GM21717 (cell line): ENCODE measurements around the gene ADM2.
"Not testable (repeated sequence)": the region's sequence is repeated elsewhere in the genome, so short reads cannot be mapped to it uniquely, and the experiment has no call there.

Experiments used
- ATAC-seq: cut with Tn5 transposase; IDR thresholded peaks from one replicate; pipeline ENCODE4 v1.9.1; 2021; ENCODE audit warnings: mild to moderate bottlenecking, moderate library complexity; ENCODE audit not compliant: unreplicated experiment

The ADM2 gene, protein sequence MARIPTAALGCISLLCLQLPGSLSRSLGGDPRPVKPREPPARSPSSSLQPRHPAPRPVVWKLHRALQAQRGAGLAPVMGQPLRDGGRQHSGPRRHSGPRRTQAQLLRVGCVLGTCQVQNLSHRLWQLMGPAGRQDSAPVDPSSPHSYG

DNA sequence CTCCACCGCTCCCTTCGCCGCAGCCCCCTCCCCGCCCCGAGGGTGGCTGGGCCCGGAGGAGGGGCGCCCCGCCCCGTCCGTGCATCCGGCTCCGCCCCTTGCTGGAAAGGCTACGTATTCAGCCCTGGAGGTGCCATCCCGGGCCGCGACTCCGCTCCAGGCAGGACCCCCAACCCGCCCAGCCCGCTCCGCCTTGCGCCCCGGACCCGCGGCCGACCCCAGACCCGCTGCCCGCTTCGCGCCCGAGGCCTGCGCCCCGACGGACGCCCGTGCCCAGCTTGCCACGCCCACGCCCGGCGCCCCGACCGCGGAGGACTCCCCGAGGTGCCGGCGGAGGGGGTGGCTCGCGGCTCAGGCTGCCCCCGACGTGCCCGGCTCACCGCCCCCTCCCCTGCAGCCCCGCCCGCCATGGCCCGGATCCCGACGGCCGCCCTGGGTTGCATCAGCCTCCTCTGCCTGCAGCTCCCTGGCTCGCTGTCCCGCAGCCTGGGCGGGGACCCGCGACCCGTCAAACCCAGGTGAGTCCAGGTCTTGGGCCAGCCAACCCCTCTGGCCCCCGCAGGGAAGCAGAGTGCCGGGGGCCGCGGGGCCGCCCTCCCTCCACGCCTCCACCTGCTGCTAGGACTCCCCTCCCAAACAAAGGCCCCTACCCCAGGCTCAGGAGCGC lies at the start of gene ADM2:
ADM2 (plus strand) TSS at position 104 of the 667 bp plus-strand sequence; CDS start at position 409, 305 bp downstream.
- ATAC-seq = no peak

DNA sequence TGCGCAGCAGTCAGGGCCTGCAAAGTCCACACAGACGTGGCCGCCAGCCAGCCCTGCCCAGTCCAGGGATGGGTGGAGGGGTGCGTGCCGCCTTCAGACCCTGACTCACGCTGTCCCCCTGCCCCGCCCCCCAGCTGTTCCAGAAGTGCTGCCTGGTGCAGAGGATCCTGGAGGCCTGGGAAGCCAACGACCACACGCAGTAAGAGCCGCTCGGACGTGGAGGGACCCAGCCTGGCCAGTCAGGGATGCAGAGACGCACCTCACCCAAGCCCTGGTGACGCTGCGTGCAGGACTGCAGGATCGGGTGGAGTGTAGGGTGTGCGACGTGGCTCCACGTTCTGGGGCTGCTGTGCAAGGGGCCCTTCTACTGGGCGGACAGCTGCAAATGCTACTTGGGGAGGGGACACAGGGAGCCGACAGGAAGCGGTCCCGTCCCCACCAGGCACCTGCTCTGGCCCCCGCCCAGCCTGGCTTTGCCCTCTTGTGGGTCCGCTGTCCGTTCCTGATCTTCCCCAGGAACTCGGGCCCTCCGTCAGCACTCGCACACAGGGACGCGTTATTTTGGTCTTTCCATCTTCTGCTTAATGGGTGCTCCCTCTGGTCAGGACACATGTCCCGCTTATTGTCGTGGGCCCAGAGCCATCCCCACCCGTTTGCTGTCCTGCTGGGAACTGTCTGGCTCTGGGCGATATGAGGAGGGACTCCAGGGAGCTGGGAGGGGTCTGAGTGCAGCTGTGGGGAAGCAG lies 49.0 kb upstream of the ADM2 start:
- no peak for ATAC-seq

DNA sequence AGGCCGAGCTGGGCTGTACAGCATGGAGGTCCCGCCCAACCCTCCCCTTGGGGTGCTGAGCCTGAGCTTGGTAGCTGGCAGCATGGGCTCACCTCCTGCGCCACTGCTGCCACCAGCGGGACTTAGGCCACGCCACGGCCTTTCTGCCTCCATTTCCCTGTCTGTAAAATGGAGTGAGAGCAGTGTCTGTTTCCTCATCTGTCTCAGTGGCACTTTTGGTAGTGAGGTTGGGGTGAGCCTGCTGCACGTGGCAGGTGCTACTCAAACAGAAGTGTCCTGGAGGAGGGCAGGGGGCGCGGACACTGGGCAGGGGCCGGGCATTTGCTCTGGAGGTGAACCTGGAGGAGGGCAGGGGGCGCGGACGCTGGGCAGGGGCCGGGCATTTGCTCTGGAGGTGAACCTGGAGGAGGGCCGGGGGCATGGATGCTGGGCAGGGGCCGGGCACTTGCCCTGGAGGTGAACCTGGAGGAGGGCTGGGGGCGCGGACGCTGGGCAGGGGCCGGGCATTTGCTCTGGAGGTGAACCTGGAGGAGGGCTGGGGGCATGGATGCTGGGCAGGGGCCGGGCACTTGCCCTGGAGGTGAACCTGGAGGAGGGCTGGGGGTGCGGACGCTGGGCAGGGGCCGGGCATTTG lies 48.3 kb upstream of the ADM2 start:
- ATAC-seq = not testable (repeated sequence)

DNA sequence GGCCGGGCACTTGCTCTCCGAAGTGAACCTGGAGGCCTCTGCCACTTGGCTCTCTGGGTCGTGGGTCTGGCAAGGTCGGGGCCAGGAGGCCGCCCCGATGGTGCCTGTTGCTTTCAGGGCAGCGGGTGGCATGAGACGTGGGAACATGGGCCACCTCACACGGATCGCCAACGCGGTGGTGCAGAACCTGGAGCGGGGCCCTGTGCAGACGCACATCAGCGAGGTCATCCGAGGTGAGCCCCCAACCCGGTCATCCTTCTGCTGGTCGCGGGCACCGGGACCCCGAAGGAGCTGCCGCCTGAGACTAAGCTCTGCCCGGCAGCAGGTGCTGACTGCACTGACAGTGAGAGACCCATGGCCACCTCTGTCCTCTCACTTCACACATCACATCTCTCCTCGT lies 46.5 kb upstream of the ADM2 start:
- no peak for ATAC-seq

DNA sequence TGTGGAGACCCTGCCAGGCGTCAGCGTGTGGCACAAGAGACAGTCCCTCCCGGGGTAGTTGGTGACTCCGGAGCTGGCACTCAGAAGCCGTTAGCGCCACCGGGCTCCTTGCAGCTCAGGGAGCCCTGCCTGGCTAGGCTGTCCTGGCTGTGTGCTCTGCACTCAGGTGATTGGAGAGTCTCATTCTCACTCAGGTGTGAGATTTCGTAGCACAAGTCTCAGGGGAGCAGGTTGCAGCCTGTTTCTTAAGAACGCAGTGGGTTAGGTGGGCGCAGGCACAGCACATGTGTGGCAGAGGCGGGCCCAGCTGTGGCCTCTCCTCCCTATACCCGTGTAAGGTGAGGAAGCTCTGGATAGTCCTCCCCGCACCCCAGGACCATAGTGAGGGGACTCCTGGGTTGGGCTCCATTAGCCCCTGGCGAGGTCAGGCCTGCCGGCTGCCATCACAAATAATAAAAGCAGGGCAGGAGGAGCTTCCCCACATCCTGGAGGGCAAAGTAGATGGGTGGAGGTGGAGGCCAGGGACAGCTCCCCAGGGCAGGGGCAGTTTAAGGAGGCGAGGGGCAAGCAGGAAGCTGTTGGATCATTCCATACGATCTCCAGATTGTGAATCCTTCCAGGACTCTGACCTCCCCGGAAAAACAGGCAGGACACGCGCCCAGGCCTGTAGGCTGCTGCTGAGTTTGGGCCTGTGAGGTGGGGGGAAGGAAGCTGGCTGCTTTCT lies 45.9 kb upstream of the ADM2 start:
- no peak for ATAC-seq

DNA sequence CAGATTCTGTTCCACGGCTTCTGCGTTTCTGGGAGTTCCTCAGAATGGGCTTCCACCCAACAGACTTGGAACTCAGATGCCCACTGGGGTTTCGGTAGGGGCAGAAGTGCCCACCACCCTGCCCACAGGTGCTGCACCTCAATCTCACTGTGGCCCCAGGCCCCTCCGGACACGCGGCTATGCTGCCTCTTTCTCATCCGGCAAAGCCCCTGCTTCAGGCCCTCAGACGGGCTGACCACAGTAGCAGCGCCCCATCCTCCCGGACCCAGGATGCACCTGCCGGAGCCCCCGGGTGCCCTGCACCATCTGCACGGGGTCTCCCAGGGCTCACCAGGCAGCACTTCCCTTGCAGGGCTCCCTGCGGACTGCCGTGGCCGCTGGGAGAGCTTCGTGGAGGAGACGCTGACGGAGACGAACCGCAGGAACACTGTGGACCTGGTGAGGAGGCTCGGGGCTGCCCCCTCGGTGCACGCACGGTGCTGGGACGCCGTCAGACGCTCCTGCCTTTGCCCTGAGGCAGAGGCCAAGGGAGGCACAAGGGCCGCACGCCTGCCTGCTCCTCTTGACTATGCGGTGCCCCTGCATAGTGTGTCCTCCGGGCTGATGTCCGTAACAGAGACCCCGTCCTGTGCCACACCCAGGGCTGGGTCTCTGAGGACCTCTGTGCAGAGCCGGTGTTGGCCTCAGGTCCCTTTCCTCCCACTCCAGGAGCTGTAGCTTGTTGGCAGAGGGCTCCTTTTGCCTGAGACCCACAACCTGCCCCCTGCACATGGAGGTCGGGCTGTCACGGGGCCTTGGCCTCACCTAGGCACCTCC lies 45.1 kb upstream of the ADM2 start:
- no peak for ATAC-seq

DNA sequence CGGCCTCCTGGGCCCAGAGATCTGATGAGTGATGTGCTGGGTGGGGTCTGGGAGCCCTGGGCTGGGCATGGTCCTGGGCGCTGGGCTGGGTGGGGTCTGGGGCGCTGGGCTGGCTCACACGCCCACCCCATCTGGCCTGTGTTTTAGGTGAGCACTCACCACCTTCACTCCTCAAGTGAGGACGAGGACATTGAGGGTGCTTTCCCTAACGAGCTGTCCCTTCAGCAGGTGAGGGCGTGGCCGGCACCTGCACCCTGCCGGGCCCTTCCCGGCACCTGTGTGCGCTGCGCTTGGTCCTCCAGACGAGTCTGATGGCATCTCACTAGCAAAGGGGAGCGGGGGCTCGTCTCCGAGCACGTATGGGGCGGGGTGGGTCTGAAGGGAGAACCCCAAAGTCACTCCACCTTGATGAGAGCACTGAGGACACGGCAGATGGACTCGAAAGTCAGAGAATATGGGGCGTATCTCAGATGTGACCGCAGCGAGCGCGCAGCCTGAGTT lies 44.5 kb upstream of the ADM2 start:
- ATAC-seq = no peak

DNA sequence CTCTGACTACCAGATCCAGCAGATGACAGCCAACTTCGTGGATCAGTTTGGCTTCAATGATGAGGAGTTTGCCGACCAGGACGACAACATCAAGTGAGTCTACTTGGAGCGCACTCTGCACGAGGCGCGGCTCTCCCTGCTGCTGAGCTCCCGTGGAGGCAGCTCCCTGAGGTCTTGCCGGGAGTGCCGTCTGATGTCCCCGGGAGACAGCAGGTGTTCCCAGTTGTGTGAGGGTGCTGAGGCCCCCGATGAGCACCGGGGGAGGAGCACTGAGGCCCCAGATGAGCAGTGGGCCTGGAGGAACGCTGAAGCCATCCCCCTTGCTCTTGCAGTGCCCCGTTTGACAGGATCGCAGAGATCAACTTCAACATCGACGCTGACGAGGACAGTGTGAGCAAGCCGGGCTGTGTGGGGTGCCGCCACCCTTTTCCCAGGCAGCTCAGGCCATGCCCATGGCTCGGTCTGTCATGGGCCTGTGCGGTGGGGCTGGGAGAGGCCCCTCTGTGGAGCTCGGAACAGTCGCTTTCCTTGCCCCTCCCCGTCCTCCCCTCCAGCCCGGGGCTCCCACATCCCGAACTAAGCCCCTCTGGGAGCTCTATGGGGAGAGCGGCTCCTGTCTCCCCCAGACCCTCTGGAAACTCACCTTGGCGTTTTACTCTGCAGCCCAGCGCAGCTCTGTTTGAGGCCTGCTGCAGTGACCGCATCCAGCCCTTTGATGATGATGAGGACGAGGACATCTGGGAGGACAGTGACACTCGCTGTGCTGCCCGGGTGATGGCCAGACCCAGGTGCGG lies 43.6 kb upstream of the ADM2 start:
- ATAC-seq = no peak

DNA sequence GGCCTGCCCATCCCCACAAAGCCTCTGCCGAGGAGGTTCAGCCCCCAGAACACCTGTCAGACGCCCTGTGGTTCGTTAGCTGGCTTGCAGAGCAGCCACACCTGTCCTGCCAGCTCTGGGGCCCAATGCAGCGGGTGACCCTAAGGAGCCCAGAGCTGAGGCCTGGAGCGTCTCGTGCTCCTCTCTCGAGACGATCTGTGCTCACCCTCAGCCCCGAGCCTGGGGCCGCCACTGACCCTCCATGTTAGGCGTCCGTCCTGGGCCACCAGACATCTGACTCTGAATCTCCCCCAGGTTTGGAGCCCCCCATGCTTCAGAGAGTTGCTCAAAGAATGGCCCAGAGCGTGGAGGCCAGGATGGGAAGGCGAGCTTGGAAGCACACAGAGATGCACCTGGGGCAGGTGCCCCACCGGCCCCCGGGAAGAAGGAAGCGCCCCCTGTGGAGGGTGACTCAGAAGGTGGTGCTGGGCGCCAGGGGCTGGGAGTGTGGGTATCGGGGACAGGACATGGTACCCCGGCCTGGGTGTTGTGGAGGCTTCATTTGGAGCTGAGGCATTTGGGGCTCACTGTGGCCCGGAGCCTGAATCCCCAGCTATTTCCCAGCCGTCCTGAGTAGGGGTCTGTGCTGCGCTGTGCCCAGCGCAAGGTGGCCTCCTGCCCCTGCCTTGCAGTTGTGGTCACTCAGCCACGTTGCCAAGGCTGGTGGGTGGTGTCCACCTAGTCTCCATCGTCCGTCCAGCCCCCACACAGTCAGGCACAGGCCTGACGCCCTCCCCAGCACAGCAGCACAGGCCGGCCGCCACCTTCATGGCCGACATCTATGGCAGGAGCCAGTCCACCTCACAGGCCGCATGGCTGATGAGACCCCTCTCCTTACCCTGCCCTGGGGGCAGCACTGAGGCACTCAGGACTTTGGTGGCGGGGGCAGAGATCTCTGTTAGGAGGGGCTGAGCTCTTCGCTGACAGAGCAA lies 42.8 kb upstream of the ADM2 start:
- no peak for ATAC-seq

DNA sequence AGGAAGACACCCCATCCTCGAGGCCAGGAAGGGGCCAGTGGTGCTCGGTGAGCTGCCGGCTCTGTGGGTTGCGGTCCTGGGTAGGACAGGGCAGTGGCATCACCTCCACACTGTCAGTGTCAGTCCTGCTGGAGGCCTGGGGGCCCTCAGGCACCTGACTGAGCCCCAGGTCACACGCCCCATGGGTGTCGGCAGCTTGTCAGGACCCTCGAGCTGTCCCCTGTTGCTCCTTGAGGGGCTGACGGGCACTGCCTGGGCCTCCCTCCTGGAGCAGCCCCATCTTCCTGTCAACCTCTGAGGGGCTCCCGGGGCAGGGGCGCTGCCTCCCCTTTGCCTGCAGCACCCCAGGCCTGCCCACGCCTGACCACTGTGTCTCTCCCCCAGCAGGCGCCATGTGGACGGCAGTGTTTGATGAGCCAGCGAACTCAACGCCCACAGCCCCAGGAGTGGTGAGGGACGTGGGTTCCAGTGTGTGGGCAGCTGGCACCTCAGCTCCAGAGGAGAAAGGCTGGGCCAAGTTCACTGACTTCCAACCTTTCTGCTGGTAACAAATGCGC lies 42.0 kb upstream of the ADM2 start:
- ATAC-seq = no peak

DNA sequence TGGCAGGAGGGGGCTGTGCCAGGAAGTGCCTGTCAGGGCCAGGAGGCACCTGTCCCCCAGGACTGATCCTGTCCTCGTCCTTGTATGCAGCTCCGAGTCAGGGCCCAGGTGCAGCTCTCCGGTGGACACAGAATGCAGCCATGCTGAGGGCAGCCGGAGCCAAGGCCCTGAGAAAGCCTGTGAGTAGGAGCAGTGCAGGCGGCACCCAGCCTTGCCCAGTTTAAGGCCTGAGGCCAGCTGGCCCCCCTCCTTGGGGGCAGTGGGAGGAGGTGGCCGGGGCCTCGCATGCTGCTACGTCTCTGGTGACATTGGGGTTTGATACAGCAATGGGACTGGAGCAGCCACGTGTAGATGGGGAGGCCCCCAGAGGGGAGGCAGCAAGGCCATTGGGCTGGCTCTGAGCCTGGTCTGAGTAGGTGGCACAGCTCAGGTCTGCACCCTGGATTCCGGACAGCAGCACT lies 41.4 kb upstream of the ADM2 start:
- ATAC-seq = no peak

DNA sequence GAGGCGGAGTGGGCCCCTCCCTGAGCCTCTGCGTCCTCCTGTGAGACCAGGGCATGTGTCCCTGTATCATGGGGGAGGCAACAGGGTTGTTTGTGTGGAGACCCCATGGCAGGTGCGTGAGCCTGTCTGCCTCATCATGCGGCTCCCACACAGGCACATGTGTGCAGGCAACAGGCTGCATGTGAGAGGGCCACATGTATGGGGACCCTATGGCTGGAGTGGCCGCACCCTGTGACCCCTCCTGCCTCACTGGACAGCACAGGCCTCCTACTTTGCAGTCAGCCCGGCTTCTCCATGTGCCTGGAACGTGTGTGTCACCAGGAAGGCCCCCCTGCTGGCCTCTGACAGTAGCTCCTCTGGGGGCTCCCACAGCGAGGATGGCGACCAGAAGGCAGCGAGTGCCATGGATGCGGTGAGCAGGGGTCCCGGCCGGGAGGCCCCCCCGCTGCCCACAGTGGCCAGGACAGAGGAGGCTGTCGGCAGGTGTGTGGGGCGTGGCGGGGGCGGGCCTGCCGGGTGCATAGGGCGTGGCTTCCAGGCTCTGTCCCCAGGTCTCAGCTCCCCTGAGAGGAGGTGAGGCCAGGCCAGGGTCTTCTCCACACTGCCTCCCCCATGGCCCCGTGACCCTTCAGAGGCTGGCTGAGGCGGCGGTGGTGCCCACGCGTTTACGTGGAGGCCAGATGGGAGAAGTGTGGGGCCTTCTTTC lies 40.6 kb upstream of the ADM2 start:
- ATAC-seq = no peak

DNA sequence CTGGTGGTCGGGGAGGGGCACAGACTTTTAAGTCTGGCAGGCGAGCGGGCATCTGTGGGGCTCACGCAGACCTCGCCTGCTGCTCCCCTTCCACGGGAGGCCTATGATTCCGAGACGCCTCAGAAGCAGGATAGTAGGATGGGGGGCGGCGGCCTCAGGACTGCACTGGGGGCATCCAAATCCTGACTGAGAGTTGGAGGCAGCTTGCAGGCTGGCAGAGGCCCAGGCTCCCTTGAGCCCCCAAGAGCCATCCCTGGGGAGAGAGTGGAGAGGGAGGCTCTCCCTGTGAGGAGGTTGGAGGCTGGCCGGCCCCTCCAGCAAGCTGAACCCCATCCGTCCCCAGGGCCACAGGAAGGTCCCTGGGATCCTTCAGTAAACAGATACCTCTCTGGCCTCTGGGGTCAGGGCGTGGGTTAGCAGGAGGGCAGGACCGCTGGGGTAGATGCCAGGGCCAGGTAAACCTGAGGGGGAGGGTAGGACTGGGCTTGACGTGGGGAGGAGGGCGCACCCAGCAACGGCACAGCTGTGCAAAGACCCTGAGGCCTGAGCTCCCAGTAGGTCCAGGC lies 39.8 kb upstream of the ADM2 start:
- ATAC-seq = no peak

DNA sequence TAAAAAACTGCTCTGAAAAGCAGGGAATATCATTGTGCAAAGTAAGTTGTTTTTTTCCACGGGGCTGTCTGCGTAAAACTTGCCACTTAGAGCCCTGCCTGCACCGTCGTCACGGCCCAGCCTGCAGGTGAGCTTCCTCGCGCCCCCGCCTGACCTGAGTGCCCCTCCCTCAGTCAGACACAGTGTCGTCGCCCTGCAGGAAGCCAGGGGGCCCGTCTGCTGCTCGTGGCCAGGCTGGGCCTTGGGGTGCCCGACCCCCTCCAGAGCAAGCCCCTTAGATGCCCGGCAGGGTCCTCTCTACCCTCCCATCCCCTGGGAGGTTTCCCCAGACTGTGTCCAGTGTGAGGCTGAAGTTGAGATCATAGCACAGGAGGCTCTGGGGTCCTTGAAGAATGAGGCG lies 38.1 kb upstream of the ADM2 start:
- no peak for ATAC-seq

DNA sequence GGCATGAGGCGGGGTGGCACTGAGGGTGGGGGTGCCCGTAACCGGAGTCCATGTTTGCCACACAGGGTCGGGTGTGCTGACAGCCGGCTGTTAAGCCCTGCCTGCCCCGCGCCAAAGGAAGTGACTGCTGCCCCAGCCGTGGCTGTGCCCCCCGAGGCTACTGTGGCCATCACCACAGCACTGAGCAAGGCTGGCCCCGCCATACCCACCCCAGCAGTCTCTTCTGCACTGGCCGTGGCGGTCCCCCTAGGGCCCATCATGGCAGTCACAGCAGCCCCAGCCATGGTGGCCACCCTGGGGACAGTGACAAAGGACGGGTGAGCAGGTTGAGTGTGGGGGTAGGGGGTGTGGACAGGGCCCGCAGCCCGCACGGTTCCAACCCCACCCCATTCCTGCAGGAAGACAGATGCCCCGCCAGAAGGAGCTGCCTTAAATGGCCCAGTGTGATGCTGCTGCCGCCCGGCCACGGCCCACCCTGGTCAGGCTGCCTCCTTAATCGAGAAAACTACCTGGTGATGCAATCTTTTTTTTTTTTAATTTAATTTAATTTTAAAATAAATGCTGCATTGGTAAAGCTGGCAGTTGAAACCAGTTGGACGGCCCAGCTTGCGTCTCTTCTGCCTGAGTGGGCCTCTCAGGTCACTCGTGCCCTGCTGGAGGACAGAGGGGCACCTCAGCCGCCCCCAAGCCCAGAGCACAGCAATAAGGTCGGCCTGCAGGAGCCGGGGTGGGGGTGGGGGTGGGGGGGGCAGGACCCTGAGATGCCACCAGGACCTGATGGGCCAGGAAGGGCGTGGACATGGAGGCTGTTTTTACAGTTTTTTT lies 37.3 kb upstream of the ADM2 start:
- ATAC-seq = no peak

DNA sequence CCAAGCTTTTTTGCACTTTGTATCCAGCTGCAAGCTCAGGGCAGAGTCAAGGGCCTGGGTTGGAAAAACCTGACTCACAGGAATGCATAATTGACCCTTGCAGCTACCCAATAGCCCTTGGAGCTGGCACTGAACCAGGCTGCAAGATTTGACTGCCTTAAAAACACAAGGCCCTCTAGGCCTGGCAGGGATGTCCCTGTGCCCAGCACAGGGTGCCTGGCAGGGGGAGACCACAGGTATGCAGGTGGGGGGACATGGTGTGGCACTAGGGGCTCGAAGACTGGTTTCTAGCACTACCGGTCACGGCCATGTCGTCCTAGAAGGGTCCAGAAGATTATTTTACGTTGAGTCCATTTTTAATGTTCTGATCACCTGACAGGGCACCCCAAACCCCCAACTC lies 36.7 kb upstream of the ADM2 start:
- no peak for ATAC-seq
